Endothelial cell of umbilical vein (primary cell): ENCODE data around the gene GPR65. TPM values are rescaled to one million over a fixed set of nuclear protein-coding genes. Genes with fewer than 3 reads are reported as not detected.

Source experiments
- BruUV-seq: library from RNA; stranded (reverse); fragments of 400-500 nt; replicated peaks from 2 replicates; lab custom pipeline; 2021; lab: Mats Ljungman, UMichigan
- CTCF ChIA-PET: fragments of 300-600, 350-600 bp; sonication (Branson Sonifier 250); formaldehyde crosslinking; loops from one replicate; lab custom pipeline; 2021; ENCODE audit warnings: antibody characterized with exemption, inconsistent platforms; lab: Charles Lee
- POLR2A ChIA-PET: fragments of 300-600, 350-600 bp; sonication (Branson Sonifier 250); formaldehyde crosslinking; loops from one replicate; lab custom pipeline; 2021; ENCODE audit warnings: antibody characterized with exemption, inconsistent platforms; lab: Charles Lee
- DNase-seq: peaks from one replicate; pipeline ENCODE4 v3.0.0-alpha.2; 2011; ENCODE audit warnings: low read depth, low spot score
- FAIRE-seq: peaks from 2 replicates; lab custom pipeline; 2011; peaks lifted over from hg19 to GRCh38; lab: Jason Lieb, UNC
- H2AFZ ChIP-seq: 2 replicates; pipeline ENCODE4 v1.6.0; 2012; ENCODE audit warnings: low read depth, low read length, control low read depth, inconsistent platforms
- H3K27ac ChIP-seq: 2 replicates; pipeline ENCODE4 v1.5.1; 2011; ENCODE audit warnings: low read depth, mild to moderate bottlenecking, control low read depth, low read length, moderate library complexity; ENCODE audit not compliant: insufficient read depth
- H3K27me3 ChIP-seq, 2 experiments: 2 replicates each; pipeline versions ENCODE4 v1.6.0 to v1.6.1; 2011; ENCODE audit warnings: low read length in 2 of 2, mixed read lengths in 1 of 2; ENCODE audit not compliant: control insufficient read depth in 2 of 2, insufficient read depth in 2 of 2
- H3K36me3 ChIP-seq, 2 experiments: 2 replicates in 1 of 2; 3 replicates in 1 of 2; pipeline ENCODE4 v1.5.1; 2011; ENCODE audit warnings: low read length in 2 of 2, mild to moderate bottlenecking in 1 of 2, moderate library complexity in 1 of 2; ENCODE audit not compliant: control insufficient read depth in 2 of 2, insufficient read depth in 2 of 2; ENCODE audit errors: extremely low read depth in 1 of 2
- H3K4me1 ChIP-seq: 3 replicates; pipeline ENCODE4 v1.5.1; 2011; ENCODE audit warnings: mild to moderate bottlenecking, low read length; ENCODE audit not compliant: control insufficient read depth, insufficient read depth; ENCODE audit errors: extremely low read depth
- H3K4me2 ChIP-seq: 2 replicates; pipeline ENCODE4 v1.6.1; 2011; ENCODE audit warnings: low read length, control low read depth, mixed read lengths; ENCODE audit not compliant: insufficient read depth
- H3K4me3 ChIP-seq, 3 experiments: fragments of 200-600 bp in 1 of 3; sonication (generic), shearing (Covaris generic) in 1 of 3; replicated peaks in 1 of 3; 2 replicates each; pipeline ENCODE4 v1.5.1; 2011 to 2016; ENCODE audit warnings: control low read depth in 3 of 3, low read length in 3 of 3, mild to moderate bottlenecking in 2 of 3, inconsistent platforms in 1 of 3, low read depth in 1 of 3, moderate library complexity in 1 of 3; ENCODE audit not compliant: insufficient read depth in 1 of 3
- H3K79me2 ChIP-seq: 2 replicates; pipeline ENCODE4 v1.6.0; 2012; ENCODE audit warnings: low read length, inconsistent platforms; ENCODE audit not compliant: control insufficient read depth, insufficient read depth
- H3K9ac ChIP-seq: replicated peaks from 2 replicates; pipeline ENCODE3; 2011; ENCODE audit warnings: low read length, control low read depth; ENCODE audit not compliant: insufficient read depth; ENCODE audit errors: extremely low read depth
- H3K9me1 ChIP-seq: replicated peaks from 3 replicates; pipeline ENCODE4 v1.6.0; 2011; ENCODE audit warnings: mild to moderate bottlenecking, low read length; ENCODE audit not compliant: control insufficient read depth, insufficient read depth; ENCODE audit errors: extremely low read depth
- H3K9me3 ChIP-seq: replicated peaks from 2 replicates; pipeline ENCODE4 v1.5.1; 2012; ENCODE audit warnings: low read length, inconsistent platforms; ENCODE audit not compliant: control insufficient read depth, insufficient read depth
- H4K20me1 ChIP-seq: replicated peaks from 2 replicates; pipeline ENCODE3; 2011; ENCODE audit warnings: mild to moderate bottlenecking, low read length; ENCODE audit not compliant: control insufficient read depth, insufficient read depth; ENCODE audit errors: extremely low read depth
- EZH2 ChIP-seq: IDR thresholded peaks from 2 replicates; pipeline ENCODE4 v1.6.1; 2012; ENCODE audit warnings: borderline replicate concordance, low read depth, mild to moderate bottlenecking, moderate library complexity, low read length, inconsistent platforms; ENCODE audit not compliant: severe bottlenecking
- FOS ChIP-seq: IDR thresholded peaks from 2 replicates; pipeline ENCODE4 v1.6.1; 2011; ENCODE audit warnings: mild to moderate bottlenecking, low read length, moderate library complexity, borderline replicate concordance; ENCODE audit not compliant: insufficient read depth
- GATA2 ChIP-seq: IDR thresholded peaks from 2 replicates; pipeline ENCODE4 v1.7.0; 2011; ENCODE audit warnings: low read depth, mild to moderate bottlenecking, moderate library complexity, mixed read lengths, low read length; ENCODE audit not compliant: insufficient read length, insufficient read depth
- JUN ChIP-seq: IDR thresholded peaks from 2 replicates; pipeline ENCODE4 v1.6.1; 2011; ENCODE audit warnings: borderline replicate concordance, low read depth; ENCODE audit not compliant: insufficient read length, insufficient read depth
- MYC ChIP-seq: IDR thresholded peaks from one replicate; pipeline ENCODE4 v1.6.1; 2011; ENCODE audit warnings: mild to moderate bottlenecking, low read depth, low read length
- POLR2A ChIP-seq: IDR thresholded peaks from 2 replicates; pipeline ENCODE4 v1.6.1; 2012; ENCODE audit warnings: low read depth, mild to moderate bottlenecking, control low read depth, low read length
- POLR2AphosphoS5 ChIP-seq: IDR thresholded peaks from 2 replicates; pipeline ENCODE4 v1.6.1; 2012; ENCODE audit warnings: low read depth, mild to moderate bottlenecking, control low read depth, low read length, moderate library complexity; ENCODE audit not compliant: insufficient read depth
- dilution Hi-C: fragments of 300-500 bp; cut with MboI; formaldehyde crosslinking; loops from one replicate; pipeline ENCODE4 v1.15.0; 2019; ENCODE audit warnings: low sequenced_read_pairs; ENCODE audit not compliant: extremely low pct_ligation_motif_present
- intact Hi-C: fragments of 100-400 bp; cut with micrococcal nuclease; formaldehyde crosslinking; loops from one replicate; pipeline ENCODE4 v1.10.0; 2022
- polyA plus RNA-seq, 4 experiments: library from polyadenylated mRNA; depleted of rRNA in 3 of 4; stranded (reverse) in 3 of 4; unstranded in 1 of 4; fragments of >200 nt; gene quantifications; 2 replicates each; pipeline versions ENCODE4 v1.2.1 to v1.2.3, GENCODE V29; 2011 to 2012; ENCODE audit warnings: missing spikeins in 1 of 4
- total RNA-seq: library from RNA; stranded (reverse); gene quantifications from 2 replicates; pipeline ENCODE4 v1.2.3, GENCODE V29; 2021
- TF ChIP-seq, protein P1 (sequence below), 2 donors: IDR thresholded peaks; 1 replicate in 1 of 2; 2 replicates in 1 of 2; pipeline ENCODE4 v1.5.1; 2011; ENCODE audit warnings: low read length in 2 of 2, mild to moderate bottlenecking in 2 of 2, moderate library complexity in 2 of 2, control low read depth in 1 of 2, inconsistent platforms in 1 of 2, low read depth in 1 of 2; ENCODE audit not compliant: insufficient read depth in 1 of 2; ENCODE audit errors: extremely low read depth in 1 of 2
- TF ChIP-seq, protein P2 (sequence below): IDR thresholded peaks from 2 replicates; pipeline ENCODE4 v1.6.1; 2011; ENCODE audit not compliant: insufficient read depth, insufficient read length

Gene GPR65
- total and polyA plus RNA-seq, 2 donors (not counting 3 experiments of a cell fraction or from before 2014, with no cell fraction given) = 0.03 to 0.07 TPM

DNA sequence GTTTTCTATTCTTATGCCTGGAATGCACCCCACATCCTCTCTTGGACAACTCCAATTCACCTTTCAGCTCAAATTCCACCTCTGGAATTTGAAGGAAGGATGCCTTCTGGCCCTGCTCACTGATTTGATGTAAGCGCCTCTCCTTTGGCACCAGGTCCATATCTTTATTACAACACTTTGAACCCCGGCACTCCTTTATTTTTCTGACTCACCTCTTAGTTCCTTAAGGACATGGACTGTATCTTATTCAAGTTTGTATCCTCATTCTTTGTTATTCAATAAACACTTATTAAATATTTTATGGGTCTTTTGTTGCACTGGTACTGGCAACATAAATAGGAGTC, 15.0 kb upstream of the GPR65 start:
- H3K9me1 ChIP-seq = no peaks in the 10 kb centered on the region
- H3K9ac ChIP-seq = no peak overlapping the region
- dilution Hi-C loops (no loop called here), intact Hi-C loops (loop anchor here (5.0 kb wide), 2 partner anchors 397 to 572 kb away; partner anchors contain the start of genes SPATA7 and ZC3H14)
- no peak overlapping the region for H2AFZ ChIP-seq
- no peak overlapping the region for H3K27ac ChIP-seq
- H3K4me3 ChIP-seq = no peak overlapping the region
- no peaks in the 10 kb centered on the region for H3K36me3 ChIP-seq
- no peaks in the 10 kb centered on the region for H3K79me2 ChIP-seq
- CTCF ChIA-PET = interaction anchor here (1.5 kb wide), 1 partner anchor 25 kb away, joined by 3 read pairs; no protein-coding TSS in a partner anchor
- no peaks in the 10 kb centered on the region for H3K9me3 ChIP-seq
- no peak for TF ChIP-seq EZH2
- no peak for TF ChIP-seq FOS
- no peak for TF ChIP-seq POLR2AphosphoS5
- TF ChIP-seq, protein P1, sequence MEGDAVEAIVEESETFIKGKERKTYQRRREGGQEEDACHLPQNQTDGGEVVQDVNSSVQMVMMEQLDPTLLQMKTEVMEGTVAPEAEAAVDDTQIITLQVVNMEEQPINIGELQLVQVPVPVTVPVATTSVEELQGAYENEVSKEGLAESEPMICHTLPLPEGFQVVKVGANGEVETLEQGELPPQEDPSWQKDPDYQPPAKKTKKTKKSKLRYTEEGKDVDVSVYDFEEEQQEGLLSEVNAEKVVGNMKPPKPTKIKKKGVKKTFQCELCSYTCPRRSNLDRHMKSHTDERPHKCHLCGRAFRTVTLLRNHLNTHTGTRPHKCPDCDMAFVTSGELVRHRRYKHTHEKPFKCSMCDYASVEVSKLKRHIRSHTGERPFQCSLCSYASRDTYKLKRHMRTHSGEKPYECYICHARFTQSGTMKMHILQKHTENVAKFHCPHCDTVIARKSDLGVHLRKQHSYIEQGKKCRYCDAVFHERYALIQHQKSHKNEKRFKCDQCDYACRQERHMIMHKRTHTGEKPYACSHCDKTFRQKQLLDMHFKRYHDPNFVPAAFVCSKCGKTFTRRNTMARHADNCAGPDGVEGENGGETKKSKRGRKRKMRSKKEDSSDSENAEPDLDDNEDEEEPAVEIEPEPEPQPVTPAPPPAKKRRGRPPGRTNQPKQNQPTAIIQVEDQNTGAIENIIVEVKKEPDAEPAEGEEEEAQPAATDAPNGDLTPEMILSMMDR (IDR thresholded peaks at IDR 0.05; ENCODE audit: extremely low read depth in 1 of 2, insufficient read depth in 1 of 2, low read depth in 1 of 2, low read length in 2 of 2) = no peak
- TF ChIP-seq GATA2 = no peak
- no peak for TF ChIP-seq JUN
- no peak for TF ChIP-seq MYC
- no peak for TF ChIP-seq POLR2A
- TF ChIP-seq, protein P2, sequence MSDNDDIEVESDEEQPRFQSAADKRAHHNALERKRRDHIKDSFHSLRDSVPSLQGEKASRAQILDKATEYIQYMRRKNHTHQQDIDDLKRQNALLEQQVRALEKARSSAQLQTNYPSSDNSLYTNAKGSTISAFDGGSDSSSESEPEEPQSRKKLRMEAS = no peak
- no TSS peak for BruUV-seq
- FAIRE-seq (no peak), DNase-seq (no peak)
- no peak overlapping the region for H3K4me2 ChIP-seq
- peaks cover 12% of the 10 kb centered on the region for H3K4me1 ChIP-seq
- no peaks in the 10 kb centered on the region for H4K20me1 ChIP-seq
- H3K27me3 ChIP-seq = no peaks in the 10 kb centered on the region
- POLR2A ChIA-PET = no interaction called here
